Left cardiac atrium (tissue), 4 donors: Measurements from ENCODE around the gene WIPF1. TPM values are rescaled to one million over a fixed set of nuclear protein-coding genes. Genes with fewer than 3 reads are reported as not detected.

ENCODE experiments used
- ATAC-seq, 2 donors: fragments of 200-7000 bp; cut with Tn5 transposase; one replicate each; pipeline ENCODE4 v1.9.1; 2020; ENCODE audit warnings: mild to moderate bottlenecking in 2 of 2, moderate library complexity in 2 of 2
- DNase-seq: peaks from one replicate; pipeline ENCODE4 v3.0.0-alpha.2; 2020
- intact Hi-C, 2 donors: fragments of 100-400 bp; cut with DNase I; formaldehyde crosslinking; loops; one replicate each; pipeline versions ENCODE4 v1.14.1 to v1.15.1; 2022 to 2023
- long read RNA-seq: library from polyadenylated mRNA; unstranded; transcript quantifications from one replicate; pipeline ENCODE4 v2.0.0, GENCODE V29; 2021
- total RNA-seq, 2 donors: library from RNA; stranded (reverse); fragmentation: NEBNext Ultra II Directional; extraction: Animal tissue kit (Norgen Biotek cat#: 25700); gene quantifications; one replicate each; pipeline ENCODE4 v1.2.1, GENCODE V29; 2021
- donor health status: DM: no; HTN: yes; CAD: no.
- donor health status: DM: no; HTN: yes; CAD: no; lungs with severe emphysema.
- donor health status: DM: yes; HTN: yes; CAD: no.
- donor health status: Dilated cardiomyopathy.

The WIPF1 gene
- 10 to 100 TPM; 25.1 to 29.9 TPM for total RNA-seq
- long read RNA-seq, partial matches to known transcripts: 2 of 2 reads
- long read RNA-seq, other reads (novel, unspliced or antisense): 0 of 2 reads

- DNase-seq: no peak
- peak; percentile 60 to 61 for ATAC-seq
- intact Hi-C loops: no loop called here
These were observed at the start of gene WIPF1 for GRCh38 chr2:174597345-174598047. WIPF1 (minus strand) TSS chr2:174597804; CDS start chr2:174585573, 12,231 bp downstream.

GRCh38 chr2:174645296-174645695 is 47.7 kb upstream of the WIPF1 start:
- no peak for ATAC-seq
- no peak for DNase-seq
- intact Hi-C loops: no loop called here

- ATAC-seq (no peak), DNase-seq (no peak)
- intact Hi-C loops: no loop called here
These were observed 46.8 kb upstream of the WIPF1 start for GRCh38 chr2:174644406-174644805.

- intact Hi-C loops: no loop called here
- DNase-seq (no peak), ATAC-seq (no peak)
These were observed 45.8 kb upstream of the WIPF1 start for GRCh38 chr2:174643356-174643755.

GRCh38 chr2:174641168-174641567 is 43.6 kb upstream of the WIPF1 start:
- intact Hi-C loops: no loop called here
- no peak for ATAC-seq
- no peak for DNase-seq

DNA sequence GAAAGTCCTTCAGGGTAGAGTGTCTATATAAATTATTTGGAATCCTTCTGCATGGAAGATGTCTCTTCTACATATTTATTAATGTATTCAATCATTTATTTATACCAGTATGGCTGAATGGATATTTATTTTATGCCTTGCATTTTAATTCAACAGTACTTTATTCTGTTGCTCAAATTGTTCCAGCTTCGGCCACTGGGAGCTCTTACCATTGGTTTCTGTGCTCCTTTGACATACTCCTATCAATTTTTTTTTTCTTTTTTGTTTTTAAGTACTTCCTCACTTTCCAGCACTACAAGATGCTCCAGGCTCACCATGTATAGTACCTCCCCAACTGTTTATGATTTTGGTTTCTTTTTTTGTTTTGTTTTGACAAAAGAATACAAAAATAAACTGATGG is 39.4 kb upstream of the WIPF1 start:
- no peak for DNase-seq
- intact Hi-C loops: no loop called here
- ATAC-seq: no peak

- intact Hi-C loops: no loop called here
- no peak for DNase-seq
- no peak for ATAC-seq
These were observed 38.3 kb upstream of the WIPF1 start for GRCh38 chr2:174635776-174636404.

DNA sequence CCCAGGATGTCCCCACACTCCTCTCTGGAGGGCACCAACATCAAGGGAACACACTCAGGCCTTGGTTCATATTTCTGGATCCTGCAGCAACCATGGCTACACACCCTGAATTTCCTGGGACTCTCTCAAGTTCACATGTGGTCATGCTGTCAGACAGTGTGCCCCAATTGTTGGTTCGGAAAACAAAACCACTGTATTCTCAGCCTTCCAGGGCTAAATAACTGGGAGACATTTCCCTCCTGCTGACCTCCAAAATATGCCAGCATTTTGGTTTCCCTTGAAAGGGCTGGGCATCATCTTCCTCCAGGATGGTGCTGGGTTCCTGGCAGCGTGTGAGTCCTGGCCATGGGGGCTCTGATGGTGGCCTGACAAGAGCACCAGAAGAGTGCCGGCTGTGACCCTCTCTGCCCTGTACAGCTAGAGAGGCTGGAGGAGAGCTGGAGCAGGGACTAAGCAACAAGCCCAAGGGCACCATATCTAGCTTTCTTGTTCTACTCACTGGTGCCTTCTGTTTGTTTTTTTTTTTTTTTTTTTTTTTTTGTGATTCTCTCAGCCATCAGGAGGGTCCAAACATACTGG is 37.5 kb upstream of the WIPF1 start:
- DNase-seq (no peak), ATAC-seq (peak; percentile 24 to 45)
- intact Hi-C loops: no loop called here

DNA sequence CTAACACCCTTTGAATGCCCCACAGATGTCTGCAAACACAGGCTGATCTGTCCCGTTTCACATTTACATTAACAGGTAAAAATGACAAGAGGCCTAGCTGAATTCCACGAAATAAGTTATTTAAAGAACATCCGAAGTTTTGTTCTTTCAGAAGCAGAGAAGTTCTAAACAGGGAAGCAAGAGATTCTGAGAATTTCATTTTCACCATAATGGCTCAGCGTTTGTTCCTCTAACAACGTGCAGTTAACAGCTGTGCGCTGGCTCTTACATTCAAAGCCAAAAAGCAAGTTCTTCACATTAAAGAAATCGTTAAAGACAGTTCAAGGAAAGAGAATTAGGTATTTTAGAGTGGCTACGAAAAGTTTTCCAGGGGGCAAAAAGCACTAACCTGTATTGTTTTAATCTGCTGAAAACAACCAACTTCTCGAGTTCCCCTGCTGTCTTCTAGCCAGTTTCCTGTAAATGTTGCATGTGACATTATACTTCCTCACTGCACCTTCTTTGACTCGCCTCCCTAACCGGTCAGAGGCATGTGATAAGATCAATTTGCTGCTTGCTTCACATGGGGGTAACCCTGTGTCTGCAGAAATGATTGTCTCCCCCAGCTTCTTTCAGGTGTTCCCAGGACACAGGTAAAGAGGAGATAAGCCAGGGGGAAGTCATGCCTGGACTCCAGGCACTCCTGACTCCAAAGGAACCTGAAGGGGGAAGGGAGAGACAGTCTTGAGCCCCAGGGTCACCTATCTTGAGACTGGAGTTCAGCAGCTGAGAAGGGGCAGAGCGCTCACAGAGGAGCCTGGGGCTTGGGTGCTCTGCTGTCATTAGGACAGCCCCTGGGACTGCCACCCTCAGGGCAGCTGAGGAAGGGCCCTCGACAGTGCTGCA is 36.8 kb upstream of the WIPF1 start:
- intact Hi-C loops: no loop called here

DNA sequence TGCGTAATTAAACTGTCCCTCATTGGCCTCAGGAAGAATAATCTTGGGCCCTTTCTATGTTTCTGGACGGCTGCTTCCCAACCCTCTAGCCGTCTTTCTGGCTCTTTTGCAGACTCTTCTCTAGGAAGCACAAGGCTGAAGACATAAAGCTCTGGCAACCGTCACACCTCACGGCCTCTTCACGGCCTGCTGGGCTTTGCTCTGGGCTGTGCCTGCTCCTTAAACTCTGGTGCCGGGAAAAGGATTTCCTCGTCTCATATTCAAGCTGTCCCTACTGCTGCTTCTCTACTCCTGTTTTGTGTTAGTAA is 36.0 kb upstream of the WIPF1 start:
- no peak for DNase-seq
- intact Hi-C loops: no loop called here

More for the DNA sequence above, 36.8 kb upstream of the WIPF1 start:
- DNase-seq (no peak), ATAC-seq (peak; percentile 58 to 70)

DNA sequence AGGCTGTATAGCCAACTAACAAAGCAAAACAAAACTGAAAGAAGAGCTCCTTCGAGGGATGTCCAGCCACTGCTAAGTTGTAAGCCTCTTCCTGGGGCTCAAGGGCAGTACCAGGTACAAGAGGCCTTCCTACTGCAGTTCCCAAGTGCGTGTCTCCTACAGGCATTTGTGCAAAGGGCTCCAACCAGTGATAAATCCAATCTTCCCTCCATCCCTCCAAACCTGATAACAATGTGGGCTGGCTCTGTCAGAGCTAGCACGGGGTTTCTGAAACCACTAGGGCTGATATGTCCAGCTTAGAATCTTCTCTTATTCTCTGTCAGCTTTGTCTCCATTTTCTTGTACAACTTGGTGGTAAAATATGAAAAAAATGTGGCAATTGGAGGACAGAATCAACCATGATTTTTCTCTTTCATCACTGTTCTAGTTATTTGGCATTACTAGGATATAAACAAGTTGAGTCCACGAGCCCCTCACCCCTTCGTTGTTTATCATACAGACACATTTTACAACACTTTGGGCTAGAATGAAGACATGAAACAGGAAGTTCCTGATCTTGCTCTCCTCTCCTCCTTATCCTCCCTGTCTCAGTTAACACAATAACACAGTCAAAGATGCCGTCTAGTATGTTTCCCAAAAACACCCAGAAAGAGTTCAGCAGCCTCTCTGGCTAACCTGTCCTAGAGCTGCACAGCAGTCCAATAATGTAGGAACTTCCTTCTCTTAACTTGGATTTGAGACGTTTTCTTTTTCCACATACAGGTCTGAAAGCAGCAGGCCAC is 35.4 kb upstream of the WIPF1 start:
- DNase-seq (no peak), ATAC-seq (peak in 1 of 2 donors; percentile 7)
- intact Hi-C loops: no loop called here

More for the DNA sequence above, 36.0 kb upstream of the WIPF1 start:
- ATAC-seq: peak; percentile 48 to 49

- no peak for ATAC-seq
- no peak for DNase-seq
- intact Hi-C loops: no loop called here
These were observed 33.7 kb upstream of the WIPF1 start for GRCh38 chr2:174631009-174631981.

DNA sequence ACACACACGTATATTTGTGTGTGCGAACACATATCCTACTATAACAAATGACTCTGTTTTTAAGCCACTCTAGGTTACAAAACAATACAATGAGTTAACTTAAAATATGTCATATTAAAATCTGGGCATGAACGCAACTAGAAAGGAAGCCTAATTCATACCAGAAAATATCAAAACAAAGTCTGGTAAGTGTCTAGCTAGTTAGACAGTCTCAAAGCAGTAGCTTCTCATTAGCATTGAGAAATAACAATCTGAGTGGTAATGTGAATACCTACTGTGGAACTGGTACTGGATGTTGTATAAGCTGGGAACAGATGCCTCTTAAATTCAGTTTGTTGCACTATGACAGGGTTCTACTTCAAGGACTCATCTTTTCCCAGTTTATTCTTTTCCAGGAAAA is 32.5 kb upstream of the WIPF1 start:
- no peak for DNase-seq

GRCh38 chr2:174629506-174629905 is 31.9 kb upstream of the WIPF1 start:
- DNase-seq (no peak), ATAC-seq (no peak)

More for the DNA sequence above, 32.5 kb upstream of the WIPF1 start:
- ATAC-seq: no peak
- intact Hi-C loops: no loop called here

GRCh38 chr2:174628528-174629169 is 31.0 kb upstream of the WIPF1 start:
- intact Hi-C loops: no loop called here
- DNase-seq (no peak), ATAC-seq (no peak)

More at GRCh38 chr2:174629506-174629905, 31.9 kb upstream of the WIPF1 start:
- intact Hi-C loops: no loop called here

GRCh38 chr2:174627216-174627615 is 29.6 kb upstream of the WIPF1 start:
- ATAC-seq (no peak), DNase-seq (no peak)
- intact Hi-C loops: no loop called here

- intact Hi-C loops: no loop called here
- DNase-seq: no peak
- no peak for ATAC-seq
These were observed 27.4 kb upstream of the WIPF1 start for GRCh38 chr2:174624895-174625430.
